Activated CD4-positive, alpha-beta T cell treated with anti-CD3 and anti-CD28 coated beads, Interleukin-2, amount 50 U/mL, for 24 hours (primary cell): ENCODE results near the gene APPBP2.
"Not testable (repeated sequence)": the region's sequence is repeated elsewhere in the genome, so short reads cannot be mapped to it uniquely, and the experiment has no call there.

Experiments used
- DNase-seq, 2 donors: peaks; one replicate each; pipeline ENCODE4 v3.0.0-alpha.2; 2020; ENCODE audit warnings: low read depth in 1 of 2, low spot score in 1 of 2

APPBP2 gene

GRCh38 chr17:60534613-60535157 is 8.6 kb upstream of the APPBP2 start:
- DNase-seq = no peak

- no peak for DNase-seq
Observed at GRCh38 chr17:60534010-60534555, 8.0 kb upstream of the APPBP2 start.

DNA sequence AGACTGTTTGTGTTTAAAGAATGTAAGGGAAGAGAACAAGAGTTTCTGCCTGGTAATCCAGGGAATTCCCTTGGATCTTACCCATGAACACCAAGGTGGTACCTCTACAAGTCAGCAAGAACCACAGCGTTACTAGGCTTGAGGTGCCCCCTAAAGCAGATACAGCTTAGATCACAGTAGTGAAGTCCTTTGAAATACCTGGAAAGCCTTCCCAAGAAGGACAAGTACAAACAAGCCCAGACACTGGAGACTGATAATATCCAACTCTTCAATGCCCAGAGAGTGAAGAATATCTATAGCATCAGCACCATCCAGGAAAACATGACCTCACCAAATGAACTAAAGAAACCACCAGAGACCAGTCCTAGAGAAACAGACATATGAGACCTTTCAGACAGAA is 3.8 kb upstream of the APPBP2 start:
- DNase-seq = no peak

- no peak for DNase-seq
Observed at GRCh38 chr17:60528828-60529227, 2.8 kb upstream of the APPBP2 start.

DNA sequence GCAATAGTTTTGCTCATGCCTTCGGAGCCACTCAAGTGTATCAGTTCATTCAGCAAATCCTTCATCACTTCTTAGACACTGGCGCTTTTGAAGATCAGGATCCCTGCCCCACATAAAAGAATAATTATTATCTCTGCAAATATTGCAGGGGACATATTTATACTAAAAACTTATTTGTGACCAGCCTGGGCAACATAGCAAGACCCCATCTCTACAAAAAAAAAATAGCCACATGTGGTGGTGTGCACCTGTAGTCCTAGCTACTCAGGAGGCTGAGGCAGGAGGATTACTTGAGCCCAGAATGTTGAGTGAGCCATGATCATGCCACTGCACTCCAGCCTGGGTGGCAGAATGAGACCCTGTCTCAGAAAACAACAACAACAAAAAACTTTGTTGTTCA is 1.7 kb upstream of the APPBP2 start:
- no peak for DNase-seq

GRCh38 chr17:60526726-60527125 is 684 bp upstream of the APPBP2 start:
- no peak for DNase-seq

DNA sequence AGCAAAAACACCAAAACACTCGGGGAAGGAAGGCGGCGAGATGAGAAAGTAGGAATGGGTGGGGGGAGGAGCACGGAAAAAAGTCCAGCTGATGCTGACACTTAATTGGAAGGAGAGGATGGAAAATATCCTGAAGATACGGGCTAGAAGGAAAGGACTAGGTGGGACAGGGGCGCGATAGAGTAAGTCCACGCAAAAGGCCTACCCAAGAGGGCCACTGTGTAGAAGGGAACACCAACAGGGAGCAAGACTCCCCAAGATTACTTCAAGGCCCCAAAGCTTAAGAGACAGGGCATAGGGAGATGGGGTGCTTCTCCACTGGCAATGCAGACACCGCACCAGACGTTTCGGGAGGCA is 736 bp downstream of the APPBP2 start:
- no peak for DNase-seq

DNA sequence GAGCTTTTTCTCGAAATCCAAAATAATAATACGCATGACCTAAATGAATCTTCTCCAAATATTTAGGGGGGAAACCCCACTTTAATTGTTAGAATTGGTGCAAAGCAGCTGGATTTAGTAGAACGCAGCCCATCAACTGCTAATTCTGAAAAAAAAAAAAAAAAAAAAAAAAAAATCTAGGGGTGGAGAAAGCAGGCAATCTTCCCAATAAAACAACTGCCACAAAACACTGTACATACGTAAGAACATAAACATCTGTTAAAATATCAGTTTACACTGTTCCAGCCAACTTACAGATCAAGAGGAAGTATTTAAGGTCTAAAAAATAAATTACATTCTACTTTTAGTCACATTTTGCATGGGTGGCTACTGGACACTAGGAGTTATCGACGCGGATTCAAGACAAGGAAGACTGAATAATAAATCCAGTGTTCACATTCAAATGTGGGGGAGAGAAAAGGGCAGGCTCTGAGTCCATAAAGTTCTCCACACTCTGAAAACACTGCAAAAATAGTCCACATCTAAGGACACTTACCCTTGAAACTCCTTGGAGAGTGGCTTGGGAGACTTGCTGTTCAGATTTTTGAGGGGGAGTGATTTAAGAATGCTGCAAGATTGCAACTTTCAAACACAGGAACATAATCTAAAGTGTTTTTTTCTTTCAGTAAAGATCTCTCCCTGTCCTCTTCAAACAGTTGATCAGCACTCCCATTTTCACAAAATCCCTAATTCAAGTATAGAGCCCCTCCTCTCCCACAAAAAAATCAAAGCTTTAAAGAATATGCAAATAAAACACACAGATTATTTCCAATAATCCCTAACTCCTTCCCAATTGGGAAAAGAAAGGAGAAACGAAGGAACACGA is 1.3 kb downstream of the APPBP2 start:
- no peak for DNase-seq

DNA sequence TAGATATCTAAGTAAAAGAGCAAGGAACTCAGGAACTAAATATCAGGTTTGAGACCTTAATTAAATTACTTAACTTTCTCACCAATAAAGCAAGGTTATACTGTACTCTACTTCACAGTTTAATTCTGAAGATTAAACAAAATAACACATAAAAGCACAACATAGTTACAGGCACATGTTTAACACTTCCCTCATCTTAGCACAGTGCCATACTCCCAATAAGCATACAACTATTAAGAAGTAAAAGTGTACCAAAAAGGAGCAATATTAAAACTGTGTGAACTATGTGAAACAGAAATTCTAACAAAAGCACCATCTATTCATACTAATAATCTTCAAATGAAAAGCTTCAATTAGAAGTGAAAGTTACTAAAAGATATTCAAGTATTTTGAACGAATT is 2.2 kb downstream of the APPBP2 start:
- no peak for DNase-seq

DNA sequence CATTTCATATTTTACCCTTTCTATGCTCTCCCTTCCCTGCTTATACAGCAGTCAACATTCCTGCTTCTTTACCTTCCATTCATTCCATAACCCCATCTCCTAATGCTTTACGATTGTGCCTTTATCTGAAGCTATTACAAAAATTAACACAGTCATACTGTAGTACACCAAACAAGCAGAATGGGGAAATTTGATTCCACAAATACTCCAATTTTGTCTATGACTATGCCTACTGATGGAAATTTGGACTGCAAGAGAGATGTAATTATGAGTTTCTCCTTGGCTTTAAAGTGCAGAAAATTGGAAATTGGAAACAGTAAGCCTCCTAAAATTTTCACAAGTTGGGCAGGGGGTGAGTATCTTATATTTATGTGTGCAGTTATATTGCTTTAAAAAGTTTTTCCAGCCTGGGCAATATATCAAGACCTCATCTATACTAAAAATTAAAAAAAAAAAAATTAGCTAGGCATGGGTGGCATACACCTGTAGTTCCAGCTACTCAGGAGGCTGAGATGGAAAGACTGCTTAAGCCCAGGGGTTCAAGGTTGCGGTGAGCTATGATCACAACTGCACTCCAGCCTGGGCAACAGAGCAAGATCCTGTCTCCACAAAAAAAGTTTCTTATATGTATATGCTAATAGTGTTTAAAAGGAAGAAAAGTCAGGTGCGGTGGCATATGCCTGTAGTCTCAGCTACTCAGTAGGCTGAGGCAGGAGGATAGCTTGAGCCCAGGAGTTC is 3.0 kb downstream of the APPBP2 start:
- no peak for DNase-seq

DNA sequence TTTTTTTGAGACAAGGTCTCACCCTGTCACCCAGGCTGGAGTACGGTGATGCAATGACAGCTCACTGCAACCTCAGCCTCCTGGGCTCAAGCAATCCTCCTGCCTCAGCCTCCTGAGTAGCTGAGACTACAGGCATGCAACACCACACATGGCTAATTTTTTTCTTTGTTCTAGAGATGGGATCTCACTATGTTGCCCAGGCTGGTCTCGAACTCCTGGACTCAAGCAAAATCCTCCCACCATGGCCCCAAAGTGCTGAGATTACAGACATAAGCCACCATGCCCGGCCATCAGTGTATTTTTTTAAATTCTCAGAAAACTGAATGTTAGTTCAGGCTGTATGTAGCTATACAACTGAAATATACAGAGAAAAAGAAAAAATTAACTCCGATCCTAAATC is 6.2 kb downstream of the APPBP2 start:
- no peak for DNase-seq

- DNase-seq = not testable (repeated sequence)
Observed at GRCh38 chr17:60515683-60516082, 10.4 kb downstream of the APPBP2 start.

DNA sequence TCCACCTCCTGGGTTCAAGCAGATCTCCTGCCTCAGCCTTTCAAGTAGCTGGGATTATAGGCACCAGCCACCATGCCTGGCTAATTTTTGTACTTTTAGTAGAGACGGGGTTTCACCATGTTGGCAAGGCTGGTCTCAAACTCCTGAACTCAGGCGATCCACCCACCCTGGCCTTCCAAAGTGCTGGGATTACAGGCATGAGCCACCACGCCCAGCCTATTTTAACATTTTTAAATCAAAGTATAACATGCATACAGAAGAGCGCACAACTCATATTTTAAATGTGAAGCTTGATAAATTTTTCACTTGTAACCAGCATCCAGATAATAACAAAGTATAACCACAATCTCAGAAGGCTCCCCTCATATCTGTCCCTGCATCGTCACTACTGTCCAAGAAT is 10.8 kb downstream of the APPBP2 start:
- not testable (repeated sequence) for DNase-seq

DNA sequence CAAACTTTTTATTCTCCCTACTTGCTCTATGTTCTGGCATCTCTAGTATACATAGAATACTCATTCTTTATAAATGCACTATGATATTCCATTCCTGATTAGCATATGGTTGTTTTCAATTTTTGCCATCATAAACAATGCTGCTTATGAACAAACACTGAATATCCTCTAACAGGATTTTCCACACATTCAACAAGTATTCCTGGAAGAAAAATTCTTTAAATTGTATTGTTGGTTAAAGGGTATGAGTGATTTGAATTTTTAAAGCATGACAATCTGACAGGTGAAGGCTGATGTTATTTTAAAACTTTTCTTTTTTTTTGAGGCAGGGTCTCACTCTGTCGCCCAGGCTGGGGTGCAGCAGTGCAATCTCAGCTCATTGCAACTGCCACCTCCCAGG is 11.5 kb downstream of the APPBP2 start:
- no peak for DNase-seq

DNA sequence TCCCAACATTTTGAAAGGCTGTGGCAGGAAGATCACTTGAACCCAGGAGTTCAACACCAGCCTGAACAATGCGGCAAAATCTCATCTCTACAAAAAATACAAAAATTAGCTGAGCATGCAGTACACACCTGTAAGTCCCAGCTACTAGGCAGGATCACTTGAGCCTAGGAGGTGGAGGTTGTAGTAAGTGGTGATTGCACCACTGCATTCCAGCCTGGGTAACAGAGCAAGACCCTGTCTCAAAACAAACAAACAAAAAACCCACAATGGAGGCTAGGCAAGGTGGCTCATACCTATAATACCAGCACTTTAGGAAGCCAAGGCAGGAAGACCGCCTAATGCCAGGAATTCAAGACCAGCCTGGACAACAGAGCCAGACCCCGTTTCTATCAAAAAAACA is 12.0 kb downstream of the APPBP2 start:
- DNase-seq = no peak

GRCh38 chr17:60513014-60513413 is 13.0 kb downstream of the APPBP2 start:
- DNase-seq = no peak

GRCh38 chr17:60510723-60511122 is 15.3 kb downstream of the APPBP2 start:
- DNase-seq = no peak

- DNase-seq = no peak
Observed at GRCh38 chr17:60510031-60510430, 16.0 kb downstream of the APPBP2 start.

DNA sequence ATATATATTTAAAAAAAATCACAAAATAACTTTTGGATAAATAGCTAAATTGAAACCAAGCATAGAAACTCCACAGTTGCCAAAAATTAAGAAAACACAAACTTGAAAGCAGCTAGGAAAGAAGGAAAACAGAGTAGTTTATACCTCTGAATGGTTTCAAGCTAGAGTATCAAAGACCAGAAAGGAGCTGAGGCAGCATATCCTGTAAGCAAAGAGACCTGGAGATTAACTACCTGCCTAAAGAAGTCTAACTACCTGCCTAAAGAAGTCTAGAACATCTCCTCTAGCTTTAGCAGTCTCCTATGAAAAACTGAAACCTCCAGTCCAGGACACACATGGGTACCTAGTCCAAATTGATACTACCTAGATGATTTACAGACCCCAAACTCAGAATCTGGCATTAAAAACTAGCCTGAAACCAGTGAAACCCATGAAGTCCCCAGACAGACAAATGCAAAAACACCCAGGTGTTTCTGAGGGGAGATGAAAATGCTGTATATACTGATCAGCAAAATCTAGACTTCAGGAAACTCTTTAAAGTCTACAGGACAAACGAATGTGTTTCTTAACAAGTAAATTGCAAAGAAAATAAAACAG is 17.6 kb downstream of the APPBP2 start:
- DNase-seq = no peak

DNA sequence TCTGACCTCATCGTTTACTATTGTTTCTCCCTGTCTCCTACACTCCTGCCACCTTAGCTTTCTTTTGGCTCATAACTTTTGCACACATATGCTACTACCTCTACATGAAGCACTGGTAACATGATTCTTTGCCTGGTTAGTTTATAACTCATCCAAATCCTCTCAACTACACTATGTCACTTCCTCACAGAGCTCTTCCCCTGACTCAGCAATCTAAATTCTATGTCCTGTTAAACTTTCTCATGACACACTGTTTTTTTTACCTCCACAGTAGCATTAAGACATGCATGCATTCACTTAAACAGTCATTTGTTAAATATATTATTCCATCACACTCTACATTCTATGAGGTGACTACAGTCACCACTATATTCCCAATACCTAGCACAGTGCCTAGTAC is 19.7 kb downstream of the APPBP2 start:
- DNase-seq = no peak

DNA sequence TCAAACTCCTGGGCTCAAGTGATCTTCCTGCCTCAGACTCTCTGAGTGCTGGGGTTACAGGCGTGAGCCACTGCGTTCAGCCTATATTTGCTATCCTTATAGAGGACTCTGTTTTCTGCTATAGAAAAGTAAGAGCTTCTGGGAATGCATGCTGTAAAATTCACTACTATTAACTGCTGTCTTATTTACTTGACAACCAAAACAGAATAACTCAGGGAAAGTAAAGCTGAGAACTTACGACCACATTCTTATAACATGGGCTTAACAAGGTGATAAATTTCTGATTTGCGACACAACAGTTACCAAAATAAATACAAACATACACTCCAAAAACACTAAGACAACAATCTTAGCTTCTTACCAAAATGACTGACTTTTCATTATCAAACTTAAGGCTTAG is 23.9 kb downstream of the APPBP2 start:
- no peak for DNase-seq

DNA sequence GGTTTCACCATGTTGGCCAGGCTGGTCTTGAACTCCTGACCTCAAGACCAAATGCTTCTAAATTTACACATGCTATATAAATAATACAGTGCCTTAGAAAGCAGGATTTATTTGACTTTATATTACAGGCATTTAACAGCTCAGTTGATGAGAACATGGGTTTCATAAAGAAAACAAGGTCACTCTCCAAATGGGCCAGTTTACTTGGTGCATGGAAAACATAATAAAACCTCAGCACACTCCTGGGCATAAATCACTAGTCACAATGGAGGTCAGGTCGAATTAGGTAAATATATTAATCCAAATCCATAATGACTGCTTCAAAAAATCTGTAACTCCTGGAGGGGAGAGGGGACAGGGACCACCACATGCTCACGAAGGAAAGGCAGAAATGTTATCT is 24.5 kb downstream of the APPBP2 start:
- DNase-seq = no peak
